ENCODE results near the gene TMEM209.
"Not testable (repeated sequence)": the region's sequence is repeated elsewhere in the genome, so short reads cannot be mapped to it uniquely, and the experiment has no call there.

The TMEM209 gene

GRCh38 chr7:130162196-130162595, 43.0 kb downstream of the TMEM209 start:
- no peak for DNase-seq (ENCODE audit: low read depth in 2 of 2)

- DNase-seq (ENCODE audit: low read depth in 2 of 2), result no peak
Observed at GRCh38 chr7:130160455-130160854, 44.8 kb downstream of the TMEM209 start.

- no peak for DNase-seq (ENCODE audit: low read depth in 2 of 2)
Observed at GRCh38 chr7:130160023-130160422, 45.2 kb downstream of the TMEM209 start.

- no peak for DNase-seq (ENCODE audit: low read depth in 2 of 2)
Observed at GRCh38 chr7:130157700-130158099, 47.5 kb downstream of the TMEM209 start.

GRCh38 chr7:130156140-130156539, 49.1 kb downstream of the TMEM209 start:
- DNase-seq (ENCODE audit: low read depth in 2 of 2), result no peak

- DNase-seq (ENCODE audit: low read depth in 2 of 2), result no peak
Observed at GRCh38 chr7:130154501-130155317, 50.5 kb downstream of the TMEM209 start.

GRCh38 chr7:130154131-130154500, 51.1 kb downstream of the TMEM209 start:
- no peak for DNase-seq (ENCODE audit: low read depth in 2 of 2)

- DNase-seq (ENCODE audit: low read depth in 2 of 2), result no peak
Observed at GRCh38 chr7:130153211-130153908, 51.8 kb downstream of the TMEM209 start.

- DNase-seq (ENCODE audit: low read depth in 2 of 2), result peak in 1 of 2 experiments; percentile 10
Observed at GRCh38 chr7:130152493-130153210, 52.6 kb downstream of the TMEM209 start.

- DNase-seq (ENCODE audit: low read depth in 2 of 2), result peak; percentile 57
Observed at GRCh38 chr7:130151591-130152492, 53.4 kb downstream of the TMEM209 start.

- no peak for DNase-seq (ENCODE audit: low read depth in 2 of 2)
Observed at GRCh38 chr7:130150587-130150986, 54.6 kb downstream of the TMEM209 start.

GRCh38 chr7:130149281-130150139, 55.7 kb downstream of the TMEM209 start:
- no peak for DNase-seq (ENCODE audit: low read depth in 2 of 2)

- no peak for DNase-seq (ENCODE audit: low read depth in 2 of 2)
Observed at GRCh38 chr7:130148561-130148960, 56.6 kb downstream of the TMEM209 start.

- no peak for DNase-seq (ENCODE audit: low read depth in 2 of 2)
Observed at GRCh38 chr7:130147710-130148325, 57.4 kb downstream of the TMEM209 start.

GRCh38 chr7:130146693-130147405, 58.4 kb downstream of the TMEM209 start:
- DNase-seq (ENCODE audit: low read depth in 2 of 2), result no peak

GRCh38 chr7:130146142-130146541, 59.1 kb downstream of the TMEM209 start:
- not testable (repeated sequence) for DNase-seq (ENCODE audit: low read depth in 2 of 2)

GRCh38 chr7:130145424-130146100, 59.6 kb downstream of the TMEM209 start:
- no peak for DNase-seq (ENCODE audit: low read depth in 2 of 2)

GRCh38 chr7:130144312-130145171, 60.7 kb downstream of the TMEM209 start:
- peak; percentile 84 to 86 for DNase-seq (ENCODE audit: low read depth in 2 of 2)

Data from fibroblast of skin of left quadriceps (primary cell).